ENCODE measurements around the gene RENBP.
A peak's percentile ranks its signal among the peaks of the same experiment; 100 is the strongest.

RENBP gene

GRCh38 chrX:153930011-153930910 is 14.2 kb downstream of the RENBP start:
- no peak for FAIRE-seq
- TF ChIP-seq POLR2A (IDR thresholded peaks at IDR 0.05; ENCODE audit: low read depth, low read length) = no peak
- no peak for DNase-seq (ENCODE audit: insufficient read length)

GRCh38 chrX:153929576-153929975 is 14.9 kb downstream of the RENBP start:
- DNase-seq (ENCODE audit: insufficient read length) (no peak), FAIRE-seq (no peak)
- no peak; the same call in 1 of the 2 replicates for TF ChIP-seq POLR2A (IDR thresholded peaks at IDR 0.05; ENCODE audit: low read depth, low read length)

- FAIRE-seq (peak; percentile 61), DNase-seq (ENCODE audit: insufficient read length) (no peak)
- no peak for TF ChIP-seq TAF1 (IDR thresholded peaks at IDR 0.05; ENCODE audit: borderline replicate concordance, low read depth, low read length)
Measured at GRCh38 chrX:153928846-153929245, 15.6 kb downstream of the RENBP start.

GRCh38 chrX:153927922-153928760 is 16.3 kb downstream of the RENBP start:
- FAIRE-seq (peak; percentile 100), DNase-seq (ENCODE audit: insufficient read length) (peak; percentile 99)
- TF ChIP-seq POLR2AphosphoS5 (IDR thresholded peaks at IDR 0.05; ENCODE audit: low read depth, low read length) = peak; percentile 81
- TF ChIP-seq POLR2A (IDR thresholded peaks at IDR 0.05; ENCODE audit: low read depth, low read length) = peak; percentile 70
- TF ChIP-seq TAF1 (IDR thresholded peaks at IDR 0.05; ENCODE audit: borderline replicate concordance, low read depth, low read length) = peak; percentile 46; the same call in 1 of the 2 replicates

GRCh38 chrX:153927672-153927921 is 16.8 kb downstream of the RENBP start:
- DNase-seq (ENCODE audit: insufficient read length) = no peak
- TF ChIP-seq TAF1 (IDR thresholded peaks at IDR 0.05; ENCODE audit: borderline replicate concordance, low read depth, low read length) = no peak
- TF ChIP-seq POLR2A (IDR thresholded peaks at IDR 0.05; ENCODE audit: low read depth, low read length) = peak; percentile 1; the same call in 1 of the 2 replicates
- no peak for FAIRE-seq

- DNase-seq (ENCODE audit: insufficient read length) (peak; percentile 85), FAIRE-seq (peak; percentile 100)
- TF ChIP-seq POLR2AphosphoS5 (IDR thresholded peaks at IDR 0.05; ENCODE audit: low read depth, low read length) (peak; percentile 69), POLR2A (IDR thresholded peaks at IDR 0.05; ENCODE audit: low read depth, low read length) (peak; percentile 80), TAF1 (IDR thresholded peaks at IDR 0.05; ENCODE audit: borderline replicate concordance, low read depth, low read length) (0 out of 2 replicates have a peak, but pooled peaks have one; percentile 24)
Measured at GRCh38 chrX:153926858-153927671, 17.4 kb downstream of the RENBP start.

- DNase-seq (ENCODE audit: insufficient read length) (no peak), FAIRE-seq (no peak)
- no peak for TF ChIP-seq TAF1 (IDR thresholded peaks at IDR 0.05; ENCODE audit: borderline replicate concordance, low read depth, low read length)
Measured at GRCh38 chrX:153926552-153926857, 17.9 kb downstream of the RENBP start.

- FAIRE-seq (peak; percentile 78), DNase-seq (ENCODE audit: insufficient read length) (no peak)
- TF ChIP-seq POLR2AphosphoS5 (IDR thresholded peaks at IDR 0.05; ENCODE audit: low read depth, low read length) = peak; percentile 80; the same call in 1 of the 2 replicates
- peak; percentile 73 for TF ChIP-seq POLR2A (IDR thresholded peaks at IDR 0.05; ENCODE audit: low read depth, low read length)
- no peak for TF ChIP-seq TAF1 (IDR thresholded peaks at IDR 0.05; ENCODE audit: borderline replicate concordance, low read depth, low read length)
Measured at GRCh38 chrX:153925739-153926551, 18.5 kb downstream of the RENBP start, which contains the start of gene ARHGAP4. Gene ARHGAP4, minus strand, starts transcription at chrX:153926264. Its CDS starts 62 bp downstream, at chrX:153926202.

GRCh38 chrX:153925387-153925738 is 19.1 kb downstream of the RENBP start:
- FAIRE-seq (no peak), DNase-seq (ENCODE audit: insufficient read length) (no peak)
- TF ChIP-seq TAF1 (IDR thresholded peaks at IDR 0.05; ENCODE audit: borderline replicate concordance, low read depth, low read length) = peak; percentile 63; the same call in 1 of the 2 replicates
- peak; percentile 89 for TF ChIP-seq POLR2A (IDR thresholded peaks at IDR 0.05; ENCODE audit: low read depth, low read length)
- TF ChIP-seq POLR2AphosphoS5 (IDR thresholded peaks at IDR 0.05; ENCODE audit: low read depth, low read length) = peak; percentile 95

GRCh38 chrX:153924149-153924861 is 20.1 kb downstream of the RENBP start:
- TF ChIP-seq POLR2A (IDR thresholded peaks at IDR 0.05; ENCODE audit: low read depth, low read length) = no peak
- TF ChIP-seq TAF1 (IDR thresholded peaks at IDR 0.05; ENCODE audit: borderline replicate concordance, low read depth, low read length) = no peak
- TF ChIP-seq POLR2AphosphoS5 (IDR thresholded peaks at IDR 0.05; ENCODE audit: low read depth, low read length) = no peak
- FAIRE-seq (peak; percentile 78), DNase-seq (ENCODE audit: insufficient read length) (no peak)

Data from GM12892 (cell line).